Cardiac fibroblast (primary cell): Measurements from ENCODE around the gene CHAC1.

Experiments used
- DNase-seq, 2 donors: peaks; one replicate each; pipeline versions ENCODE4 v3.0.0 to v3.0.0-alpha.2; 2010; ENCODE audit warnings: low read depth in 2 of 2
- H3K4me3 ChIP-seq, 2 donors: replicated peaks in 1 of 2; 1 replicate in 1 of 2; 2 replicates in 1 of 2; pipeline ENCODE4 v1.5.1; 2011; ENCODE audit warnings: low read depth in 2 of 2, low read length in 2 of 2, mild to moderate bottlenecking in 2 of 2, moderate library complexity in 1 of 2
- TF ChIP-seq, protein P1 (sequence below): IDR thresholded peaks from one replicate; pipeline ENCODE4 v1.5.1; 2011; ENCODE audit warnings: low read depth, mild to moderate bottlenecking, low read length, inconsistent platforms

The CHAC1 gene

DNA sequence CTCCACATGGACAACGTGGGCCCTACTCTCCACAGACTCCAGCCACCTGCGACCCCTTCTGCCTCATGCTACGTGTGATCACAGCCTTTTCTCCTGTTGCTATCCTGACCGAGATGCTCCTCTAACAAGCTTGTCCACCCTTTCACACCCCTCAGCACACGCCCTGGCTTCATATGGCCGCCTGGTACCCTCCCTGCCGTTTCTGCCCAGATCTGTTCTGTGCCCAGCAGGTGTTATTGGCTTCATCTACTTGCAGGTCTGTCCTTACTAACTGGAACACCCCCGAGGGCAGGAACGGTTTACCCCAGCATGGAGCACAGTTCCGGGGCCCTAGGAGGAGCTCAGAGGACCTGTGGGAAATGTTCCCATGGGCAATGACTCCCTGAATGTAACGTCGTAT, 9.9 kb downstream of the CHAC1 start:
- TF ChIP-seq, protein P1, sequence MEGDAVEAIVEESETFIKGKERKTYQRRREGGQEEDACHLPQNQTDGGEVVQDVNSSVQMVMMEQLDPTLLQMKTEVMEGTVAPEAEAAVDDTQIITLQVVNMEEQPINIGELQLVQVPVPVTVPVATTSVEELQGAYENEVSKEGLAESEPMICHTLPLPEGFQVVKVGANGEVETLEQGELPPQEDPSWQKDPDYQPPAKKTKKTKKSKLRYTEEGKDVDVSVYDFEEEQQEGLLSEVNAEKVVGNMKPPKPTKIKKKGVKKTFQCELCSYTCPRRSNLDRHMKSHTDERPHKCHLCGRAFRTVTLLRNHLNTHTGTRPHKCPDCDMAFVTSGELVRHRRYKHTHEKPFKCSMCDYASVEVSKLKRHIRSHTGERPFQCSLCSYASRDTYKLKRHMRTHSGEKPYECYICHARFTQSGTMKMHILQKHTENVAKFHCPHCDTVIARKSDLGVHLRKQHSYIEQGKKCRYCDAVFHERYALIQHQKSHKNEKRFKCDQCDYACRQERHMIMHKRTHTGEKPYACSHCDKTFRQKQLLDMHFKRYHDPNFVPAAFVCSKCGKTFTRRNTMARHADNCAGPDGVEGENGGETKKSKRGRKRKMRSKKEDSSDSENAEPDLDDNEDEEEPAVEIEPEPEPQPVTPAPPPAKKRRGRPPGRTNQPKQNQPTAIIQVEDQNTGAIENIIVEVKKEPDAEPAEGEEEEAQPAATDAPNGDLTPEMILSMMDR = no peak
- no peak for DNase-seq
- H3K4me3 ChIP-seq = no peak overlapping the region

DNA sequence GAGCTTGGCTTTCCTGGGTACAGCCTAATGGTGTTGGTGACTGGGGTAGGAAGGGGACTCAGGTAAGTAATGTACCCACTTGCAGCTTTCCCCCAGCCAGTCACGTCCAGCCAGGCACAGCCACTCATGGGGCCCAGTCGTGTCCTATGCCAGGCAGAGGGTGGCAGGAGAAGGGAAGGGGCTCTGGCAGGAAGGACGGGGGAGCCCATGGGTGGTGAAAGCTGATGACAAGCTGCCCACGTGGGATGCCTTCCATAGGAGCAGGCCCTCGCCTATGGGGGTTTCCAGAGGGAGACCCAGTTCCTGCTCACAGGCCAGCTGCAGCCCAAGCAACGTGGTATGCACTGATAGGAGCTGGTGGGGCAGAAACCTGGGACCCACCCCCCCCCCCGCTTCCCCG, 10.7 kb downstream of the CHAC1 start:
- H3K4me3 ChIP-seq = no peak overlapping the region
- no peak for DNase-seq
- TF ChIP-seq, protein P1 = no peak

DNA sequence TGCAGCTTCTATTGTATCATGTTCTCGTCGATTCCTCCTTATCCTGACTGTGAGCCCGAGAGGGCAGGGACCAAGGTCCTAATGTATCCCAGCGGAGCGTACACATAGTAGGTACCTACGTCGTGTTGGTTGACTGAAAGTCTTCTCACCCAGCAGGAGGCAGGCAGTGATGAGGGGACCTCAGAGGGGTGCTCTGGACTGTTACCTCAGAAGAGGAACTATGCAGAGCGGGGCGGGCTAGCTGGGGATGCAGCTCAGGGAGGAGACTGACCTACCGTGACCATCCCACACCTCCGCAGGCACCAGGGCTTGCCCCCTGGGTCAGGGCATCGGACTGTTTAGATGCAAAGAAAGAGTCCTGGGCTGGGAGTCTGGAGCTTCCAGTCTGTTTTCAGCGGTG, 11.4 kb downstream of the CHAC1 start:
- no peak overlapping the region for H3K4me3 ChIP-seq

DNA sequence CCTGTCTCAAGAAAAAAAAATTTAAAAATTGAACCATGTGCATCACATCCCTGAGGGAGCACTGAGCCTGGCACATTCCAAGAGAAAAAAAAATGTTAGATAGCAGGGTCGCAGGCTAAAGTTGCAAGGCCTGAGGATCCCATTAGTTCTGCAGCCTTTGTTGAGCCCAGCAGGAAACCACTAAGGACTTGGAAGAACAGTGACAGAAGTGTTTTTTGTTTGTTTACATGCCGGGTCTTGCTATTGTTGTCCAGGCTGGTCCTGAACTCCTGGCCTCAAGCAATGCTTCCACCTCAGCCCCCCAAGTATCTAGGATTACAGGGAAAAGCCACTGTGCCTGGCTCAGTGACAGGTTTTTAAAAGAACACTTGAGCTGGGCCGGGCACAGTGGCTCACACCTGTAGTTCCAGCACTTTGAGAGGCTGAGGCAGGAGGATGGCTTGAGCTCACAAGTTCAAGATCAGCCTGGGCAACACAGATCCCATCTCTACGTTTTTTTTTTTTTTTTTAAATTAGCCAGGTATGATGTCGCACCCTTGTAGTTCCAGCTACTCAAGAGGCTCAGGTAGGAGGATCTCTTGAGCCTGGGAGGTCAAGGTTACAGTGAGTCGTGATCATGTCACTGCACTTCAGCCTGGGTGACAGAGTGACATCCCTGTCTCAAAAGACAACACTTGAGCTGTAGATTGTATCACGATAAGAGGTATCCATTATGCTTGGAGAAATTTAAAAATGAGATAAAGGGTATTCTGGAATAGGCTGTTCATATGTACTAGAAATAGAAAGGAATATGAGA, 15.2 kb downstream of the CHAC1 start:
- DNase-seq = no peak
- TF ChIP-seq, protein P1 = no peak
- no peak overlapping the region for H3K4me3 ChIP-seq

More for the DNA sequence above, 11.4 kb downstream of the CHAC1 start:
- TF ChIP-seq, protein P1 = no peak
- DNase-seq = no peak

DNA sequence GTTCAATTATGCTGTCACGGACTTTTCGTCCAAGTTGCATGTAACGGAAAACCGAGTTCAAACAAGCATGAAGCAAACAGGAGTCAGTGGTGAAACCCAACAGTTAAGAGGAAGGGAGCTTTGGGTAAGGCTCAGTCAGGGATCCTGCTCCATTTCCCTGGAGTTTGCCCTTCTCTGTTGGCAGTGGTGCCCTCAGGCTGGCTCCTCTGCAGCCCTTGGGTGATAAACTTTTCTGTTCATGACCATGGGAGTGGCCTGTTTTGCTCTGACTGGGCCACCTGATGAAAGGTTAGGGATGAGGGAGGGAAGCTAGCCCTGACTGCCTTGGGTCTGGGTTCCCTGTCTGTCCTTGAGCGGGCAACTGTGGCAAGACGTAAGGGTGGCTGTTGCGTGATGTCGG, 16.1 kb downstream of the CHAC1 start:
- no peak for DNase-seq
- TF ChIP-seq, protein P1 = no peak
- H3K4me3 ChIP-seq = no peak overlapping the region

DNA sequence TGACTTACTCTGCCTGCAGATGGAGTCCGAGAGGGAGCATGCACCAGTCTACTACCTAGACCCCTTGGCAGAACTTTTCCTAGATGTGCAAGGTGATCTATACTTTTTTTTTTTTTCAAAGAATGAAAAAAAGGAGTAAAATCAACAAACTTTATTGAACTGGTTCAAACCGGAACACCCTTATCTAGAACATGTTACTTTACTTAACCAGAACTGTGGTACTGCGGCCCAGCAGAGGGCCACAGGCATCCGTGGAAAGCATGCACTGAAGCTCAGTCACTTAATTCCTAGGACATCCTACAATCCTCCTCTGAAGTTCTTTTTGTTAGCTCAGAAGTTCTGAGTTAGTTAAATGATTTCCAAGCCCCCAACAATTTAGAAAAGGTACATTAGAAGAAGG, 21.6 kb downstream of the CHAC1 start:
- H3K4me3 ChIP-seq = no peak overlapping the region
- DNase-seq = no peak
- TF ChIP-seq, protein P1 = no peak

DNA sequence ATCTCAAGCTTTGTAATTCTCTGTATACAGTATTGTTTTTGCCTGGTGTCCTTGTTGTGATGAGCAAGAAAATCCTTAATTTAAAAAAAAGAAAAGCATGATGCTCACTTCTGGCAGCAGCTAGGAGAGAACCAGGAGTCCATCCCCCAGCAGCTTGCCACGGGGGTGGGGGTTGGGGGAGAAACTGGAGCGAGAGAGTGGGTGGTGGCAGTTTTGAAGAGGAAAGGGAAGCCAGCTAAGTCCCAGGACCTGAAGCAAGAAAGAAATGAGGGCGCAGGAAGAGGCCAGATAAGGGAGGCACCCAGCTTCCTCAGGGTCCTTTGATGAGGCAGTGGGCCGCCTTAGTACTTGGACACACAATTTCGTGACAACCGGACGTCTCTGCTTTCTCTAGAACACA, 23.5 kb downstream of the CHAC1 start:
- TF ChIP-seq, protein P1 = no peak
- no peak overlapping the region for H3K4me3 ChIP-seq
- no peak for DNase-seq
